Right atrium auricular region (tissue), 2 donors: ENCODE results near the gene OTOL1. TPM values are rescaled to one million over a fixed set of nuclear protein-coding genes. Genes with fewer than 3 reads are reported as not detected.
"Not testable (repeated sequence)": the region's sequence is repeated elsewhere in the genome, so short reads cannot be mapped to it uniquely, and the experiment has no call there.

Experiments
- DNase-seq: peaks from one replicate; pipeline ENCODE4 v3.0.0-alpha.2; 2019; ENCODE audit warnings: low spot score
- H3K27ac ChIP-seq, 2 donors: fragments of 200-600 bp; sonication (generic); 1 replicate in 1 of 2; 2 replicates in 1 of 2; pipeline ENCODE4 v1.5.1; 2016 to 2019
- H3K27me3 ChIP-seq, 2 donors: fragments of 200-600 bp; sonication (generic); one replicate each; pipeline versions ENCODE4 v1.5.1 to v1.6.0; 2017 to 2019
- H3K36me3 ChIP-seq: fragments of 200-600 bp; sonication (generic); one replicate; pipeline ENCODE4 v1.5.1; 2016
- H3K4me1 ChIP-seq, 2 donors: fragments of 200-600 bp; sonication (generic); one replicate each; pipeline versions ENCODE4 v1.5.1 to v1.6.0; 2017 to 2019
- H3K4me3 ChIP-seq, 2 donors: fragments of 200-600 bp; sonication (generic); 1 replicate in 1 of 2; 2 replicates in 1 of 2; pipeline ENCODE4 v1.5.1; 2017 to 2019; ENCODE audit warnings: mild to moderate bottlenecking in 1 of 2, moderate library complexity in 1 of 2
- H3K9me3 ChIP-seq, 2 donors: fragments of 200-600 bp; sonication (generic); one replicate each; pipeline ENCODE4 v1.5.1; 2019
- CTCF ChIP-seq, 2 donors: fragments of 200-600 bp; sonication (generic); IDR thresholded peaks; one replicate each; pipeline ENCODE4 v1.5.1; 2019; ENCODE audit warnings: antibody characterized with exemption in 2 of 2
- total RNA-seq, 2 donors: library from RNA; depleted of rRNA; stranded (reverse); fragments of >200 nt; gene quantifications; one replicate each; pipeline ENCODE4 v1.1.0, GENCODE V29; 2016

The OTOL1 gene
- total RNA-seq, 2 donors from 2014 or later, result not detected

GRCh38 chr3:161489395-161489794 is 7.2 kb upstream of the OTOL1 start:
- no peak for DNase-seq
- TF ChIP-seq CTCF (IDR thresholded peaks at IDR 0.05), result no peak
- H3K27ac ChIP-seq, result no peak overlapping the region
- H3K27me3 ChIP-seq, result no peaks in the 10 kb centered on the region
- H3K4me3 ChIP-seq, result no peak overlapping the region
- H3K9me3 ChIP-seq, result no peaks in the 10 kb centered on the region
- H3K36me3 ChIP-seq, result no peaks in the 10 kb centered on the region
- no peaks in the 10 kb centered on the region for H3K4me1 ChIP-seq

GRCh38 chr3:161490845-161491244 is 5.8 kb upstream of the OTOL1 start:
- not testable (repeated sequence) for H3K4me3 ChIP-seq, H3K4me1 ChIP-seq, H3K27ac ChIP-seq, H3K9me3 ChIP-seq, DNase-seq, H3K36me3 ChIP-seq, H3K27me3 ChIP-seq

DNA sequence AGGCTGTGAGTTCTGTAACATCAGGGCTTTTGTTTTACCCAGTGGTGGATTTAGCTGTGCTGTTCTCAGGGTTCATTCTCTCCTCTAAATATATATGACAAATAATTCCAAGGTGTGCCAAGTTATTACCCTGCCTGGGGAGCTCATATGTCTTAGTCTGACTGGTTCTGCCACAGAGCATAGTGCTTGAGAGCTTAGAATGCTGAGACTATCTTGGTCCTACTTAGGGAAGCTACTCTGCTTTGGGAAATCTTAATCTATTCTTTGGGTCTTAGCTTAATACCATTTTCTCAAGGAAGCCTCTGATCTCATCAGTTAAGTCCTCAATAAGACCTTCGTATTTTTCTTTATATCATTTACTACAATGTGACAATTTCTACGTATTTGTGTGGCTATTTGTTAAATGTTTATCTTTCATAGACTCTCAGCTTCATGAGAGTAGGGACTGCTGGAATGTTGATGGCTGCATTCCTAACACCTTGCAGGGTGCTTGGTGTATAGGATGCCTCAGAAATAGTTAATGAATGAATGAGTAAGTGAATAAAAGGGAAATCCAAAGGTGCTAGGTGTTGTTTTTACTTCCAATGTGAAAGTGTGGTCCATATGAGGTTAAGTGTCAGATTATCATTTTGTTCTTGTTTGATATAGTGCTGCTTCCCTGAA is 1.8 kb downstream of the OTOL1 start:
- no peak overlapping the region for H3K27ac ChIP-seq
- H3K9me3 ChIP-seq, result peaks cover 0 to 10% of the 10 kb centered on the region in 2 donors
- H3K4me1 ChIP-seq, result no peaks in the 10 kb centered on the region
- H3K4me3 ChIP-seq, result no peak overlapping the region
- DNase-seq, result no peak
- no peaks in the 10 kb centered on the region for H3K27me3 ChIP-seq
- no peaks in the 10 kb centered on the region for H3K36me3 ChIP-seq
- no peak for TF ChIP-seq CTCF (IDR thresholded peaks at IDR 0.05)

GRCh38 chr3:161500068-161500796 is 3.6 kb downstream of the OTOL1 start:
- no peak for DNase-seq
- no peaks in the 10 kb centered on the region for H3K27me3 ChIP-seq
- no peaks in the 10 kb centered on the region for H3K4me1 ChIP-seq
- peaks cover 0 to 4% of the 10 kb centered on the region in 2 donors for H3K9me3 ChIP-seq
- H3K36me3 ChIP-seq, result no peaks in the 10 kb centered on the region
- no peak overlapping the region for H3K27ac ChIP-seq
- TF ChIP-seq CTCF (IDR thresholded peaks at IDR 0.05), result no peak
- H3K4me3 ChIP-seq, result no peak overlapping the region

- H3K27ac ChIP-seq, result no peak overlapping the region
- TF ChIP-seq CTCF (IDR thresholded peaks at IDR 0.05), result no peak
- no peaks in the 10 kb centered on the region for H3K4me1 ChIP-seq
- H3K36me3 ChIP-seq, result no peaks in the 10 kb centered on the region
- no peak overlapping the region for H3K4me3 ChIP-seq
- H3K27me3 ChIP-seq, result no peaks in the 10 kb centered on the region
- DNase-seq, result no peak
- no peaks in the 10 kb centered on the region for H3K9me3 ChIP-seq
Observed at GRCh38 chr3:161503271-161503670, 6.7 kb downstream of the OTOL1 start.

- H3K27ac ChIP-seq, result no peak overlapping the region
- H3K4me3 ChIP-seq, result no peak overlapping the region
- peak in 1 of 2 donors; percentile 48 for TF ChIP-seq CTCF (IDR thresholded peaks at IDR 0.05)
- H3K27me3 ChIP-seq, result no peaks in the 10 kb centered on the region
- no peaks in the 10 kb centered on the region for H3K4me1 ChIP-seq
- H3K36me3 ChIP-seq, result no peaks in the 10 kb centered on the region
- no peak for DNase-seq
- H3K9me3 ChIP-seq, result no peaks in the 10 kb centered on the region
Observed at GRCh38 chr3:161508852-161509477, 12.4 kb downstream of the OTOL1 start.
